ENCODE measurements around the gene TMEM179B. TPM values are rescaled to one million over a fixed set of nuclear protein-coding genes. Genes with fewer than 3 reads are reported as not detected.

TMEM179B gene
- total and polyA plus RNA-seq, 2 of the 4 experiments (the other 2 are of a cell fraction): 29.4 to 67.1 TPM

DNA sequence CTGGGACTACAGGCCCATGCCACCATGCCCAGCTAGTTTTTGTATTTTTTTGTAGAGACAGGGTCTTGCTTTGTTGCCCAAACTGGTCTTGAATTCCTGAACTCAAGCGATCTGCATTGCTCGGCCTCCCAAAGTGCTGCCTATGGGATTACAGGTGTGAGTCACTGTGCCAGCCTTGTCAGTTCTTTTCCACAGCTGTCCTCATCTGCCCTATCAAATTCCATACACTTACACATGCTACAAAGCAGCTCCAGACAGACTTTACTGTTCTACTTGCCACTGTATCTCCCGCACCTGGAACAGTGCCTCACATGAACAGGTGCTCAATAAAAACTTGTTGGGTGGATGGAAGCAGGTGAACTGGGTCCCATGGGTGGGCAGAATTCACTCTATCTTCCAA lies 36.5 kb downstream of the TMEM179B start:
- no peak for TF ChIP-seq SMC3 (IDR thresholded peaks at IDR 0.05; ENCODE audit: low read depth, low read length)
- TF ChIP-seq NFE2L2 (IDR thresholded peaks at IDR 0.05; ENCODE audit: low read depth, low read length): no peak
- TF ChIP-seq POLR2A (IDR thresholded peaks at IDR 0.05; ENCODE audit: low read depth, low read length): no peak
- TF ChIP-seq, protein P1, sequence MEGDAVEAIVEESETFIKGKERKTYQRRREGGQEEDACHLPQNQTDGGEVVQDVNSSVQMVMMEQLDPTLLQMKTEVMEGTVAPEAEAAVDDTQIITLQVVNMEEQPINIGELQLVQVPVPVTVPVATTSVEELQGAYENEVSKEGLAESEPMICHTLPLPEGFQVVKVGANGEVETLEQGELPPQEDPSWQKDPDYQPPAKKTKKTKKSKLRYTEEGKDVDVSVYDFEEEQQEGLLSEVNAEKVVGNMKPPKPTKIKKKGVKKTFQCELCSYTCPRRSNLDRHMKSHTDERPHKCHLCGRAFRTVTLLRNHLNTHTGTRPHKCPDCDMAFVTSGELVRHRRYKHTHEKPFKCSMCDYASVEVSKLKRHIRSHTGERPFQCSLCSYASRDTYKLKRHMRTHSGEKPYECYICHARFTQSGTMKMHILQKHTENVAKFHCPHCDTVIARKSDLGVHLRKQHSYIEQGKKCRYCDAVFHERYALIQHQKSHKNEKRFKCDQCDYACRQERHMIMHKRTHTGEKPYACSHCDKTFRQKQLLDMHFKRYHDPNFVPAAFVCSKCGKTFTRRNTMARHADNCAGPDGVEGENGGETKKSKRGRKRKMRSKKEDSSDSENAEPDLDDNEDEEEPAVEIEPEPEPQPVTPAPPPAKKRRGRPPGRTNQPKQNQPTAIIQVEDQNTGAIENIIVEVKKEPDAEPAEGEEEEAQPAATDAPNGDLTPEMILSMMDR (conservative IDR thresholded peaks at IDR 0.05; ENCODE audit: low read depth, low read length): no peak
- no peak for TF ChIP-seq MXI1 (IDR thresholded peaks at IDR 0.05; ENCODE audit: borderline replicate concordance, low read depth, low read length)
- no peak for TF ChIP-seq MAFK (IDR thresholded peaks at IDR 0.05; ENCODE audit: low read depth, low read length)
- TF ChIP-seq, protein P2, sequence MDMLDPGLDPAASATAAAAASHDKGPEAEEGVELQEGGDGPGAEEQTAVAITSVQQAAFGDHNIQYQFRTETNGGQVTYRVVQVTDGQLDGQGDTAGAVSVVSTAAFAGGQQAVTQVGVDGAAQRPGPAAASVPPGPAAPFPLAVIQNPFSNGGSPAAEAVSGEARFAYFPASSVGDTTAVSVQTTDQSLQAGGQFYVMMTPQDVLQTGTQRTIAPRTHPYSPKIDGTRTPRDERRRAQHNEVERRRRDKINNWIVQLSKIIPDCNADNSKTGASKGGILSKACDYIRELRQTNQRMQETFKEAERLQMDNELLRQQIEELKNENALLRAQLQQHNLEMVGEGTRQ (IDR thresholded peaks at IDR 0.05; ENCODE audit: low read depth, low read length): no peak
- TF ChIP-seq CEBPB (IDR thresholded peaks at IDR 0.05; ENCODE audit: low read depth, low read length): no peak
- no peak for TF ChIP-seq CHD1 (IDR thresholded peaks at IDR 0.05; ENCODE audit: low read depth, low read length)
- no peak for TF ChIP-seq RCOR1 (IDR thresholded peaks at IDR 0.05; ENCODE audit: insufficient replicate concordance, low read length)
- TF ChIP-seq, protein P3, sequence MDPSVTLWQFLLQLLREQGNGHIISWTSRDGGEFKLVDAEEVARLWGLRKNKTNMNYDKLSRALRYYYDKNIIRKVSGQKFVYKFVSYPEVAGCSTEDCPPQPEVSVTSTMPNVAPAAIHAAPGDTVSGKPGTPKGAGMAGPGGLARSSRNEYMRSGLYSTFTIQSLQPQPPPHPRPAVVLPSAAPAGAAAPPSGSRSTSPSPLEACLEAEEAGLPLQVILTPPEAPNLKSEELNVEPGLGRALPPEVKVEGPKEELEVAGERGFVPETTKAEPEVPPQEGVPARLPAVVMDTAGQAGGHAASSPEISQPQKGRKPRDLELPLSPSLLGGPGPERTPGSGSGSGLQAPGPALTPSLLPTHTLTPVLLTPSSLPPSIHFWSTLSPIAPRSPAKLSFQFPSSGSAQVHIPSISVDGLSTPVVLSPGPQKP (IDR thresholded peaks at IDR 0.05; ENCODE audit: borderline replicate concordance, low read depth, low read length): no peak
- no peak for TF ChIP-seq RAD21 (IDR thresholded peaks at IDR 0.05; ENCODE audit: low read length)
- no peak for TF ChIP-seq FOS (IDR thresholded peaks at IDR 0.05; ENCODE audit: low read depth, low read length)
- TF ChIP-seq MAZ (IDR thresholded peaks at IDR 0.05; ENCODE audit: borderline replicate concordance, low read depth, low read length): no peak
- no peak for TF ChIP-seq BHLHE40 (IDR thresholded peaks at IDR 0.05; ENCODE audit: low read depth, low read length)
- TF ChIP-seq RFX5 (IDR thresholded peaks at IDR 0.05; ENCODE audit: low read depth, low read length): no peak
- Histone ChIP-seq H4K20me1 (ENCODE audit: insufficient read depth, low read length) (peaks cover 27% of the 10 kb centered on the region), H2BK15ac (ENCODE audit: low read depth, low read length) (no peak overlapping the region), H3K18ac (ENCODE audit: low read depth, low read length) (no peak overlapping the region), H3K4ac (ENCODE audit: low read depth, low read length) (no peak overlapping the region), H2BK120ac (ENCODE audit: low read depth, low read length) (no peak overlapping the region), H2BK5ac (ENCODE audit: low read depth, low read length, poor library complexity, severe bottlenecking) (no peak overlapping the region), H3K9ac (ENCODE audit: low read depth, low read length) (no peak overlapping the region), H3K14ac (replicated peaks; ENCODE audit: low read depth, low read length) (no peak overlapping the region), H2AK9ac (replicated peaks; ENCODE audit: low read depth, low read length, poor library complexity) (no peak overlapping the region), H3K9me1 (ENCODE audit: insufficient read depth, low read length) (no peaks in the 10 kb centered on the region), H3K4me2 (ENCODE audit: low read depth, low read length) (no peak overlapping the region), H3K36me3 (ENCODE audit: control insufficient read depth, insufficient read depth, low read length) (peaks cover 72% of the 10 kb centered on the region), H3K4me3 (ENCODE audit: insufficient read depth, low read depth, low read length) (no peak overlapping the region), H3K23ac (ENCODE audit: low read depth, low read length) (no peak overlapping the region), H3K9me3 (ENCODE audit: control insufficient read depth, insufficient read depth, low read length) (no peaks in the 10 kb centered on the region), H2BK20ac (ENCODE audit: low read depth, low read length) (no peak overlapping the region), H3K56ac (ENCODE audit: extremely low read depth, insufficient read depth, low read length) (no peak overlapping the region), H3K79me1 (ENCODE audit: low read depth in 1 of 2, low read length in 2 of 2) (peaks cover 7 to 45% of the 10 kb centered on the region in 2 experiments), H3K4me1 (ENCODE audit: control insufficient read depth, insufficient read depth, low read length) (no peaks in the 10 kb centered on the region), H3K27me3 (ENCODE audit: control insufficient read depth, insufficient read depth, low read length) (no peaks in the 10 kb centered on the region), H2AK5ac (ENCODE audit: low read depth, low read length) (no peak overlapping the region), H4K91ac (ENCODE audit: insufficient read depth, low read depth, low read length) (no peak overlapping the region), H3K27ac (ENCODE audit: insufficient read depth, low read length) (no peak overlapping the region), H2AFZ (replicated peaks; ENCODE audit: low read length, poor library complexity) (no peak overlapping the region), H4K5ac (ENCODE audit: low read depth, low read length) (no peak overlapping the region), H4K8ac (ENCODE audit: low read depth in 2 of 2, low read length in 2 of 2) (no peak overlapping the region)
- CTCF ChIA-PET: no interaction called here
- 100% methylated on average over 2 of the region's 3 CpGs; no CpG with 5 or more reads in 1 of the 2 experiments for WGBS, 2 experiments (ENCODE audit: extremely low coverage in 2 of 2, insufficient read length in 1 of 2)
- dilution Hi-C loops (cut with HindIII; ENCODE audit: low sequenced_read_pairs, unreplicated experiment) (no loop called here), intact Hi-C loops (cut with micrococcal nuclease) (no loop called here), in situ Hi-C loops (cut with MboI; ENCODE audit: low sequenced_read_pairs) (no loop called here)
- no peak for DNase-seq
- no peak for ATAC-seq (ENCODE audit: low read depth)
- BruUV-seq (replicated peaks): no TSS peak
- POLR2A ChIA-PET (ENCODE audit: unreplicated experiment): interaction anchor here (0.6 kb wide), 1 partner anchor 1464 kb away, joined by 4 read pairs; no protein-coding TSS in a partner anchor

All from IMR-90 (cell line).